ENCODE measurements around the gene WDR90. TPM values are rescaled to one million over a fixed set of nuclear protein-coding genes. Genes with fewer than 3 reads are reported as not detected.
A peak's percentile ranks its signal among the peaks of the same experiment; 100 is the strongest.

Gene WDR90
- total and polyA plus RNA-seq, 2 of the 13 experiments (the other 11 are each of a cell fraction or from before 2014, with no cell fraction given) = 14.9 to 28.9 TPM

- TF ChIP-seq ZNF883 (CRISPR knock-in tag; IDR thresholded peaks at IDR 0.05; ENCODE audit: not compliant biosample characterization) = peak; percentile 7
- no peak; the same call in 1 of the 2 replicates for TF ChIP-seq ZNF777 (CRISPR knock-in tag; IDR thresholded peaks at IDR 0.05)
- TF ChIP-seq ZNF292 (CRISPR knock-in tag; IDR thresholded peaks at IDR 0.05; ENCODE audit: borderline replicate concordance, low read depth) = no peak
- peak; percentile 2; the same call in 1 of the 2 replicates for TF ChIP-seq ZHX1 (CRISPR knock-in tag; IDR thresholded peaks at IDR 0.05; ENCODE audit: low read depth)
- TF ChIP-seq CEBPG (CRISPR knock-in tag; IDR thresholded peaks at IDR 0.05) = no peak
- TF ChIP-seq MTF2 (CRISPR knock-in tag; IDR thresholded peaks at IDR 0.05; ENCODE audit: borderline replicate concordance) = peak; percentile 11; the same call in 1 of the 2 replicates
- 0 out of 2 replicates have a peak, but pooled peaks have one; percentile 24 for TF ChIP-seq ZNF607 (CRISPR knock-in tag; IDR thresholded peaks at IDR 0.05; ENCODE audit: borderline replicate concordance)
- no peak for TF ChIP-seq NFIC (IDR thresholded peaks at IDR 0.05; ENCODE audit: low read length)
- no peak for TF ChIP-seq ZNF124 (CRISPR knock-in tag; IDR thresholded peaks at IDR 0.05)
- TF ChIP-seq ZNF256 (CRISPR knock-in tag; conservative IDR thresholded peaks at IDR 0.05) = no peak
- no peak for TF ChIP-seq ZBTB42 (CRISPR knock-in tag; IDR thresholded peaks at IDR 0.05)
- TF ChIP-seq ZFP41 (CRISPR knock-in tag; IDR thresholded peaks at IDR 0.05; ENCODE audit: borderline replicate concordance) = no peak; the same call in 1 of the 2 replicates
- TF ChIP-seq CBX1 (IDR thresholded peaks at IDR 0.05; ENCODE audit: low read depth) = peak; percentile 78
- no peak for TF ChIP-seq ZSCAN29 (CRISPR knock-in tag; conservative IDR thresholded peaks at IDR 0.05)
- TF ChIP-seq ZIK1 (CRISPR knock-in tag; IDR thresholded peaks at IDR 0.05; ENCODE audit: borderline replicate concordance, low read depth) = no peak
- no peak for TF ChIP-seq AFF4 (CRISPR knock-in tag; IDR thresholded peaks at IDR 0.05)
- peak; percentile 76 for TF ChIP-seq ARID4A (CRISPR knock-in tag; IDR thresholded peaks at IDR 0.05; ENCODE audit: borderline replicate concordance)
- TF ChIP-seq RORA (CRISPR knock-in tag; IDR thresholded peaks at IDR 0.05) = 0 out of 2 replicates have a peak, but pooled peaks have one; percentile 4
These were observed 7.6 kb upstream of the WDR90 start, which contains the start of gene MCRIP2 (continued) for GRCh38 chr16:641326-642188.
